Stimulated activated CD4-positive, alpha-beta T cell treated with anti-CD3 and anti-CD28 coated beads, TNF-alpha, amount 100 ng/mL, for 48 hours (primary cell): ENCODE results near the gene ILDR1.

Source experiments
- DNase-seq, 3 donors: peaks; one replicate each; pipeline ENCODE4 v3.0.0-alpha.2; 2020; ENCODE audit warnings: low read depth in 3 of 3

ILDR1 gene

GRCh38 chr3:121992601-121993560 lies 29.2 kb downstream of the ILDR1 start:
- DNase-seq = no peak

GRCh38 chr3:121989943-121990342 lies 32.1 kb downstream of the ILDR1 start:
- DNase-seq = no peak

GRCh38 chr3:121988146-121988545 lies 33.9 kb downstream of the ILDR1 start:
- DNase-seq = no peak

GRCh38 chr3:121985846-121986245 lies 36.2 kb downstream of the ILDR1 start:
- no peak for DNase-seq

GRCh38 chr3:121981473-121981872 lies 40.6 kb downstream of the ILDR1 start:
- no peak for DNase-seq

- DNase-seq = no peak
Observed at GRCh38 chr3:121980450-121980796, 41.6 kb downstream of the ILDR1 start.

- no peak for DNase-seq
Observed at GRCh38 chr3:121979734-121980449, 42.2 kb downstream of the ILDR1 start.

GRCh38 chr3:121979246-121979645 lies 42.8 kb downstream of the ILDR1 start:
- DNase-seq = no peak

- no peak for DNase-seq
Observed at GRCh38 chr3:121976727-121977126, 45.3 kb downstream of the ILDR1 start.

GRCh38 chr3:121975702-121976302 lies 46.2 kb downstream of the ILDR1 start:
- DNase-seq = no peak

GRCh38 chr3:121974601-121975111 lies 47.4 kb downstream of the ILDR1 start:
- DNase-seq = no peak

GRCh38 chr3:121970047-121970446 lies 52.0 kb downstream of the ILDR1 start:
- no peak for DNase-seq

GRCh38 chr3:121969631-121970030 lies 52.4 kb downstream of the ILDR1 start:
- DNase-seq = no peak

GRCh38 chr3:121963608-121964007 lies 58.4 kb downstream of the ILDR1 start:
- no peak for DNase-seq

GRCh38 chr3:121962443-121962842 lies 59.6 kb downstream of the ILDR1 start:
- no peak for DNase-seq

GRCh38 chr3:121961283-121961682 lies 60.8 kb downstream of the ILDR1 start:
- no peak for DNase-seq

GRCh38 chr3:121958801-121959200 lies 63.2 kb downstream of the ILDR1 start:
- no peak for DNase-seq

- DNase-seq = no peak
Observed at GRCh38 chr3:121957674-121958415, 64.2 kb downstream of the ILDR1 start.

GRCh38 chr3:121956363-121956762 lies 65.7 kb downstream of the ILDR1 start:
- no peak for DNase-seq

GRCh38 chr3:121951291-121951919 lies 70.6 kb downstream of the ILDR1 start:
- DNase-seq = no peak

GRCh38 chr3:121948641-121949040 lies 73.4 kb downstream of the ILDR1 start:
- no peak for DNase-seq
